ENCODE measurements around the gene SH3BGRL3.
"Not testable (repeated sequence)": the region's sequence is repeated elsewhere in the genome, so short reads cannot be mapped to it uniquely, and the experiment has no call there.

SH3BGRL3 gene

GRCh38 chr1:26289158-26290059 lies 9.5 kb downstream of the SH3BGRL3 start:
- FAIRE-seq: no peak
- DNase-seq (ENCODE audit: insufficient read length, low spot score): no peak

GRCh38 chr1:26290122-26290881 lies 10.4 kb downstream of the SH3BGRL3 start:
- FAIRE-seq: no peak
- DNase-seq (ENCODE audit: insufficient read length, low spot score): no peak

GRCh38 chr1:26290882-26291261 lies 11.0 kb downstream of the SH3BGRL3 start:
- DNase-seq (ENCODE audit: insufficient read length, low spot score) (no peak), FAIRE-seq (no peak)

GRCh38 chr1:26291433-26291832 lies 11.5 kb downstream of the SH3BGRL3 start:
- no peak for FAIRE-seq
- no peak for DNase-seq (ENCODE audit: insufficient read length, low spot score)

GRCh38 chr1:26291939-26292338 lies 12.1 kb downstream of the SH3BGRL3 start:
- DNase-seq (ENCODE audit: insufficient read length, low spot score) (no peak), FAIRE-seq (no peak)

- DNase-seq (ENCODE audit: insufficient read length, low spot score); FAIRE-seq: not testable (repeated sequence)
Measured at GRCh38 chr1:26292735-26293134, 12.8 kb downstream of the SH3BGRL3 start.

- FAIRE-seq: no peak
- DNase-seq (ENCODE audit: insufficient read length, low spot score): no peak
Measured at GRCh38 chr1:26293911-26294463, 14.1 kb downstream of the SH3BGRL3 start.

- DNase-seq (ENCODE audit: insufficient read length, low spot score): no peak
- no peak for FAIRE-seq
Measured at GRCh38 chr1:26295194-26296138, 15.6 kb downstream of the SH3BGRL3 start.

- FAIRE-seq (no peak), DNase-seq (ENCODE audit: insufficient read length, low spot score) (no peak)
Measured at GRCh38 chr1:26296340-26297056, 16.6 kb downstream of the SH3BGRL3 start.

- FAIRE-seq (no peak), DNase-seq (ENCODE audit: insufficient read length, low spot score) (no peak)
Measured at GRCh38 chr1:26297057-26297790, 17.3 kb downstream of the SH3BGRL3 start.

GRCh38 chr1:26297791-26298124 lies 17.9 kb downstream of the SH3BGRL3 start:
- no peak for DNase-seq (ENCODE audit: insufficient read length, low spot score)
- FAIRE-seq: no peak

- DNase-seq (ENCODE audit: insufficient read length, low spot score) (no peak), FAIRE-seq (no peak)
Measured at GRCh38 chr1:26300578-26301275, 20.8 kb downstream of the SH3BGRL3 start.

GRCh38 chr1:26302733-26303405 lies 23.0 kb downstream of the SH3BGRL3 start:
- no peak for DNase-seq (ENCODE audit: insufficient read length, low spot score)

GRCh38 chr1:26305667-26306289 lies 25.9 kb downstream of the SH3BGRL3 start:
- FAIRE-seq (no peak), DNase-seq (ENCODE audit: insufficient read length, low spot score) (no peak)

More at GRCh38 chr1:26302733-26303405, 23.0 kb downstream of the SH3BGRL3 start:
- no peak for FAIRE-seq

- peak; percentile 99 for DNase-seq (ENCODE audit: insufficient read length, low spot score)
- FAIRE-seq: peak; percentile 31
Measured at GRCh38 chr1:26306290-26307229, 26.7 kb downstream of the SH3BGRL3 start, which contains the start of gene UBXN11. UBXN11 (minus strand) TSS chr1:26306636; CDS start chr1:26302883, 3,753 bp downstream.

GRCh38 chr1:26307363-26307781 lies 27.5 kb downstream of the SH3BGRL3 start:
- DNase-seq (ENCODE audit: insufficient read length, low spot score) (no peak), FAIRE-seq (no peak)

Measured in HTR-8/SVneo (cell line).